Neural cell (in vitro differentiated cells): ENCODE results near the gene HSD11B1L.

Source experiments
- CTCF ChIP-seq: fragments of 450-650 bp; IDR thresholded peaks from 2 replicates; pipeline ENCODE4 v1.5.1; 2014; ENCODE audit warnings: antibody characterized with exemption, mild to moderate bottlenecking, moderate library complexity; ENCODE audit not compliant: poor library complexity, severe bottlenecking
- EP300 ChIP-seq: fragments of 450-650 bp; conservative IDR thresholded peaks from 2 replicates; pipeline ENCODE4 v1.6.1; 2014; ENCODE audit warnings: antibody characterized with exemption, mild to moderate bottlenecking, moderate library complexity; ENCODE audit not compliant: poor library complexity, severe bottlenecking
- EZH2 ChIP-seq: fragments of 200-600, 300-800 bp; shearing (Covaris generic), sonication (generic); IDR thresholded peaks from 2 replicates; pipeline ENCODE4 v1.6.1; 2014; ENCODE audit warnings: antibody characterized with exemption, low read length, borderline replicate concordance, mild to moderate bottlenecking; ENCODE audit not compliant: insufficient read depth, poor library complexity, severe bottlenecking
- MXI1 ChIP-seq: fragments of 450-650 bp; conservative IDR thresholded peaks from 2 replicates; pipeline ENCODE4 v1.6.1; 2014; ENCODE audit warnings: antibody characterized with exemption, mild to moderate bottlenecking; ENCODE audit not compliant: poor library complexity, severe bottlenecking
- POLR2AphosphoS5 ChIP-seq: IDR thresholded peaks from 2 replicates; pipeline ENCODE4 v1.6.1; 2012
- RAD21 ChIP-seq: fragments of 450-650 bp; conservative IDR thresholded peaks from 2 replicates; pipeline ENCODE4 v1.6.1; 2014; ENCODE audit warnings: antibody characterized with exemption, mild to moderate bottlenecking, moderate library complexity
- REST ChIP-seq: IDR thresholded peaks from 2 replicates; pipeline ENCODE4 v1.6.1; 2012; ENCODE audit warnings: borderline replicate concordance
- SMC3 ChIP-seq: fragments of 450-650 bp; conservative IDR thresholded peaks from 2 replicates; pipeline ENCODE4 v1.6.1; 2014; ENCODE audit warnings: antibody characterized with exemption, mild to moderate bottlenecking, moderate library complexity; ENCODE audit not compliant: poor library complexity
- TAF1 ChIP-seq: IDR thresholded peaks from 2 replicates; pipeline ENCODE4 v1.6.1; 2012; ENCODE audit warnings: low read depth

GRCh38 chr19:5632657-5633056, 48.2 kb upstream of the HSD11B1L start:
- TF ChIP-seq EP300 (no peak), CTCF (no peak), TAF1 (no peak), EZH2 (no peak), POLR2AphosphoS5 (no peak), RAD21 (no peak), REST (no peak), SMC3 (no peak), MXI1 (no peak)
